Keratinocyte (primary cell): ENCODE measurements around the gene B9D1. TPM values are rescaled to one million over a fixed set of nuclear protein-coding genes. Genes with fewer than 3 reads are reported as not detected.

ENCODE experiments used
- DNase-seq: peaks from one replicate; pipeline ENCODE4 v3.0.0-alpha.2; 2011; ENCODE audit warnings: low read depth, missing footprints, low spot score
- FAIRE-seq: peaks from 2 replicates; lab custom pipeline; 2011; peaks lifted over from hg19 to GRCh38; lab: Jason Lieb, UNC
- H2AFZ ChIP-seq: 2 replicates; pipeline ENCODE4 v1.6.0; 2012; ENCODE audit warnings: low read length, control low read depth, inconsistent platforms; ENCODE audit not compliant: control insufficient read depth
- H3K27ac ChIP-seq: 2 replicates; pipeline ENCODE4 v1.5.1; 2011; ENCODE audit warnings: low read length; ENCODE audit not compliant: control insufficient read depth, insufficient read depth
- H3K27me3 ChIP-seq: 3 replicates; pipeline ENCODE4 v1.6.0; 2011; ENCODE audit warnings: low read length; ENCODE audit not compliant: control insufficient read depth, insufficient read depth; ENCODE audit errors: extremely low read depth
- H3K36me3 ChIP-seq, 2 experiments: 2 replicates in 1 of 2; 3 replicates in 1 of 2; pipeline ENCODE4 v1.5.1; 2011; ENCODE audit warnings: low read length in 2 of 2, mild to moderate bottlenecking in 1 of 2; ENCODE audit not compliant: control insufficient read depth in 2 of 2, insufficient read depth in 2 of 2; ENCODE audit errors: extremely low read depth in 1 of 2
- H3K4me1 ChIP-seq: 3 replicates; pipeline ENCODE4 v1.5.1; 2011; ENCODE audit warnings: low read length; ENCODE audit not compliant: control insufficient read depth, insufficient read depth; ENCODE audit errors: extremely low read depth
- H3K4me2 ChIP-seq: 3 replicates; pipeline ENCODE4 v1.6.0; 2011; ENCODE audit warnings: low read depth, low read length; ENCODE audit not compliant: control insufficient read depth, insufficient read depth; ENCODE audit errors: extremely low read depth
- H3K4me3 ChIP-seq, 3 experiments: fragments of 200-600 bp in 1 of 3; sonication (generic) in 1 of 3; 2 replicates in 2 of 3; 3 replicates in 1 of 3; pipeline ENCODE4 v1.5.1; 2011 to 2016; ENCODE audit warnings: low read length in 3 of 3, mild to moderate bottlenecking in 3 of 3, control low read depth in 2 of 3, inconsistent platforms in 1 of 3, low read depth in 1 of 3, mixed read lengths in 1 of 3, mixed run types in 1 of 3, moderate library complexity in 1 of 3; ENCODE audit not compliant: control insufficient read depth in 2 of 3, insufficient read depth in 2 of 3; ENCODE audit errors: extremely low read depth in 1 of 3
- H3K79me2 ChIP-seq: 2 replicates; pipeline ENCODE4 v1.6.0; 2012; ENCODE audit warnings: low read length; ENCODE audit not compliant: control insufficient read depth, insufficient read depth
- H3K9ac ChIP-seq: 3 replicates; pipeline ENCODE4 v1.6.0; 2011; ENCODE audit warnings: low read length; ENCODE audit not compliant: control insufficient read depth, insufficient read depth; ENCODE audit errors: extremely low read depth
- H3K9me1 ChIP-seq: 3 replicates; pipeline ENCODE4 v1.6.0; 2011; ENCODE audit warnings: low read length; ENCODE audit not compliant: control insufficient read depth, insufficient read depth; ENCODE audit errors: extremely low read depth
- H3K9me3 ChIP-seq: 2 replicates; pipeline ENCODE4 v1.5.1; 2012; ENCODE audit warnings: low read depth, low read length; ENCODE audit not compliant: control insufficient read depth
- H4K20me1 ChIP-seq: 3 replicates; pipeline ENCODE4 v1.6.0; 2011; ENCODE audit warnings: low read length; ENCODE audit not compliant: control insufficient read depth, insufficient read depth; ENCODE audit errors: extremely low read depth
- EZH2 ChIP-seq: IDR thresholded peaks from one replicate; pipeline ENCODE4 v1.6.1; 2012; ENCODE audit warnings: inconsistent platforms, mild to moderate bottlenecking, low read length, moderate library complexity
- dilution Hi-C: fragments of 300-500 bp; cut with MboI; formaldehyde crosslinking; loops from one replicate; pipeline ENCODE4 v1.7.0; 2020; ENCODE audit warnings: low sequenced_read_pairs; ENCODE audit not compliant: extremely low pct_ligation_motif_present
- polyA plus RNA-seq, 5 experiments: library from polyadenylated mRNA; depleted of rRNA in 3 of 5; stranded (reverse) in 3 of 5; stranded (forward) in 1 of 5; unstranded in 1 of 5; fragments of >200 nt; gene quantifications; 1 replicate in 1 of 5; 2 replicates in 3 of 5; 3 replicates in 1 of 5; pipeline versions ENCODE4 v1.2.1 to v1.2.3, GENCODE V29; 2011 to 2012; ENCODE audit warnings: missing spikeins in 2 of 5, low read depth in 1 of 5, low replicate concordance in 1 of 5
- TF ChIP-seq, protein P1 (sequence below), 3 experiments: IDR thresholded peaks in 1 of 3; conservative IDR thresholded peaks in 1 of 3; optimal IDR thresholded peaks in 1 of 3; 2 replicates in 2 of 3; 3 replicates in 1 of 3; pipeline versions ENCODE3 to v1.5.1; 2011; ENCODE audit warnings: low read length in 3 of 3, mild to moderate bottlenecking in 3 of 3, moderate library complexity in 2 of 3, control low read depth in 1 of 3, inconsistent platforms in 1 of 3; ENCODE audit not compliant: insufficient read depth in 2 of 3; ENCODE audit errors: extremely low read depth in 1 of 3

The B9D1 gene
- polyA plus RNA-seq, 1 donor (not counting 4 experiments of a cell fraction or from before 2014, with no cell fraction given), result 30.3 TPM

DNA sequence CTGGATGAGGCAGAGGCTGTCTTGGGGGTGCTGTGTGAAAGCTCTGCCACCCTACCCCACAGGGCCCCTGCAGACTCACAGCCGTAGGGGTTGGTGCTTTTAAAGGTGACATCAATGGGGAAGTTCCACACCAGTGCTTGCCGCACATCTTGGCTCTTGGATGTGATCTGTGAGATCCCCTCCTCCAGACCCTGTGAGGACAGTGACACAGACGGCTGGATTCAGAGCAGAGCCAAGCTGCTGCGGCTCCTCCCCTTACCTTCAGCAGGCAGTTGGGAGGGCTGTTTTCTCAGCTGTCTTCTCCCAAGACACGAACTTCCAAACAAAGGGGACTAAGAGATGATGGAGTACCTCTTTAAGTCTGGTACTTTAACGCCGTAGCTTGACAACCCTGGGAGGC lies 4.8 kb downstream of the B9D1 start:
- peaks cover 2% of the 10 kb centered on the region for H3K79me2 ChIP-seq
- H3K4me1 ChIP-seq, result peaks cover 16% of the 10 kb centered on the region
- no peak overlapping the region for H2AFZ ChIP-seq
- H3K9me3 ChIP-seq, result no peaks in the 10 kb centered on the region
- no peak overlapping the region for H3K4me3 ChIP-seq
- no peak for TF ChIP-seq EZH2
- TF ChIP-seq, protein P1, sequence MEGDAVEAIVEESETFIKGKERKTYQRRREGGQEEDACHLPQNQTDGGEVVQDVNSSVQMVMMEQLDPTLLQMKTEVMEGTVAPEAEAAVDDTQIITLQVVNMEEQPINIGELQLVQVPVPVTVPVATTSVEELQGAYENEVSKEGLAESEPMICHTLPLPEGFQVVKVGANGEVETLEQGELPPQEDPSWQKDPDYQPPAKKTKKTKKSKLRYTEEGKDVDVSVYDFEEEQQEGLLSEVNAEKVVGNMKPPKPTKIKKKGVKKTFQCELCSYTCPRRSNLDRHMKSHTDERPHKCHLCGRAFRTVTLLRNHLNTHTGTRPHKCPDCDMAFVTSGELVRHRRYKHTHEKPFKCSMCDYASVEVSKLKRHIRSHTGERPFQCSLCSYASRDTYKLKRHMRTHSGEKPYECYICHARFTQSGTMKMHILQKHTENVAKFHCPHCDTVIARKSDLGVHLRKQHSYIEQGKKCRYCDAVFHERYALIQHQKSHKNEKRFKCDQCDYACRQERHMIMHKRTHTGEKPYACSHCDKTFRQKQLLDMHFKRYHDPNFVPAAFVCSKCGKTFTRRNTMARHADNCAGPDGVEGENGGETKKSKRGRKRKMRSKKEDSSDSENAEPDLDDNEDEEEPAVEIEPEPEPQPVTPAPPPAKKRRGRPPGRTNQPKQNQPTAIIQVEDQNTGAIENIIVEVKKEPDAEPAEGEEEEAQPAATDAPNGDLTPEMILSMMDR (optimal IDR thresholded peaks at IDR 0.05 in 1 of 3, IDR thresholded peaks at IDR 0.05 in 1 of 3, conservative IDR thresholded peaks at IDR 0.05 in 1 of 3; ENCODE audit: extremely low read depth in 1 of 3, insufficient read depth in 2 of 3, low read length in 3 of 3), result no peak
- H3K27me3 ChIP-seq, result no peaks in the 10 kb centered on the region
- H3K4me2 ChIP-seq, result no peak overlapping the region
- peaks cover 0 to 5% of the 10 kb centered on the region in 2 experiments for H3K36me3 ChIP-seq
- FAIRE-seq, result no peak
- H4K20me1 ChIP-seq, result no peaks in the 10 kb centered on the region
- no peak overlapping the region for H3K9ac ChIP-seq
- H3K27ac ChIP-seq, result no peak overlapping the region
- H3K9me1 ChIP-seq, result no peaks in the 10 kb centered on the region
- dilution Hi-C loops, result loop anchor here (25.0 kb wide), 1 partner anchor 305 kb away; no protein-coding TSS in a partner anchor
- no peak for DNase-seq

GRCh38 chr17:19357351-19357750 lies 5.2 kb downstream of the B9D1 start:
- dilution Hi-C loops, result loop anchor here (25.0 kb wide), 1 partner anchor 305 kb away; no protein-coding TSS in a partner anchor
- peaks cover 16% of the 10 kb centered on the region for H3K4me1 ChIP-seq
- no peak overlapping the region for H3K4me2 ChIP-seq
- no peaks in the 10 kb centered on the region for H3K9me1 ChIP-seq
- no peak overlapping the region for H2AFZ ChIP-seq
- TF ChIP-seq EZH2, result no peak
- TF ChIP-seq, protein P1 (optimal IDR thresholded peaks at IDR 0.05 in 1 of 3, IDR thresholded peaks at IDR 0.05 in 1 of 3, conservative IDR thresholded peaks at IDR 0.05 in 1 of 3; ENCODE audit: extremely low read depth in 1 of 3, insufficient read depth in 2 of 3, low read length in 3 of 3), result no peak
- FAIRE-seq, result no peak
- H4K20me1 ChIP-seq, result no peaks in the 10 kb centered on the region
- no peaks in the 10 kb centered on the region for H3K27me3 ChIP-seq
- H3K9me3 ChIP-seq, result no peaks in the 10 kb centered on the region
- peaks cover 2% of the 10 kb centered on the region for H3K79me2 ChIP-seq
- no peak overlapping the region for H3K9ac ChIP-seq
- no peak overlapping the region for H3K27ac ChIP-seq
- DNase-seq, result no peak
- H3K4me3 ChIP-seq, result no peak overlapping the region
- H3K36me3 ChIP-seq, result peaks cover 0 to 5% of the 10 kb centered on the region in 2 experiments
